GM12878 (cell line): ENCODE results near the gene CD83. TPM values are rescaled to one million over a fixed set of nuclear protein-coding genes. Genes with fewer than 3 reads are reported as not detected.

Source experiments
- ATAC-seq: fragments of 200-7000 bp; cut with Tn5 transposase; 3 replicates; pipeline ENCODE4 v1.9.1; 2020; ENCODE audit warnings: mild to moderate bottlenecking, moderate library complexity
- BruUV-seq: library from RNA; stranded (reverse); fragments of 400-500 nt; replicated peaks from 2 replicates; lab custom pipeline; 2021; lab: Mats Ljungman, UMichigan
- CTCF ChIA-PET: fragments of 300-600 bp; sonication (Branson Sonifier 250); formaldehyde crosslinking; extraction: SDS; loops from one replicate; lab custom pipeline; 2021; ENCODE audit warnings: inconsistent platforms; lab: Yijun Ruan, JAX
- POLR2A ChIA-PET: fragments of 350-600 bp; formaldehyde crosslinking; extraction: SDS; loops from one replicate; lab custom pipeline; 2021; ENCODE audit warnings: inconsistent platforms; lab: Charles Lee
- RAD21 ChIA-PET: fragments of 300-600 bp; sonication (Branson Sonifier 250); formaldehyde crosslinking; loops from one replicate; lab custom pipeline; 2023; ENCODE audit warnings: antibody characterized with exemption; ENCODE audit not compliant: unreplicated experiment; lab: Charles Lee
- SMC1A ChIA-PET: fragments of 300-600 bp; sonication (Branson Sonifier 250); formaldehyde crosslinking; loops from one replicate; lab custom pipeline; 2023; ENCODE audit not compliant: unreplicated experiment, uncharacterized antibody; lab: Charles Lee
- DNase-seq: peaks from one replicate; pipeline ENCODE4 v3.0.0-alpha.2; 2011; ENCODE audit warnings: low read depth, low spot score
- FAIRE-seq: peaks from 3 replicates; lab custom pipeline; 2011; peaks lifted over from hg19 to GRCh38; lab: Jason Lieb, UNC
- H2AFZ ChIP-seq: 2 replicates; pipeline ENCODE4 v1.6.0; 2011; ENCODE audit warnings: low read depth, low read length, control low read depth; ENCODE audit not compliant: control insufficient read depth
- H3K27ac ChIP-seq: 2 replicates; pipeline ENCODE4 v1.5.1; 2011; ENCODE audit warnings: control low read depth; ENCODE audit not compliant: control insufficient read depth, insufficient read depth
- H3K27me3 ChIP-seq, 2 experiments: replicated peaks in 1 of 2; 2 replicates each; pipeline versions ENCODE4 v1.6.0 to v1.6.1; 2011; ENCODE audit warnings: low read length in 1 of 2; ENCODE audit not compliant: control insufficient read depth in 2 of 2, insufficient read depth in 2 of 2
- H3K36me3 ChIP-seq, 2 experiments: 2 replicates each; pipeline ENCODE4 v1.5.1; 2011; ENCODE audit warnings: low read length in 1 of 2; ENCODE audit not compliant: control insufficient read depth in 2 of 2, insufficient read depth in 2 of 2
- H3K4me1 ChIP-seq: 2 replicates; pipeline ENCODE4 v1.6.1; 2011; ENCODE audit warnings: mild to moderate bottlenecking, low read length, moderate library complexity, mixed read lengths; ENCODE audit not compliant: control insufficient read depth, insufficient read depth
- H3K4me2 ChIP-seq: 2 replicates; pipeline ENCODE4 v1.6.0; 2011; ENCODE audit warnings: control low read depth; ENCODE audit not compliant: control insufficient read depth, insufficient read depth
- H3K4me3 ChIP-seq: fragments of 200-600 bp; sonication (generic); 2 replicates; pipeline ENCODE4 v1.5.1; 2016
- H3K79me2 ChIP-seq: 2 replicates; pipeline ENCODE4 v1.6.0; 2011; ENCODE audit warnings: low read length; ENCODE audit not compliant: control insufficient read depth, insufficient read depth
- H3K9ac ChIP-seq: 2 replicates; pipeline ENCODE4 v1.8.0; 2011; ENCODE audit warnings: low read length, control low read depth, mixed read lengths; ENCODE audit not compliant: control insufficient read depth, insufficient read depth
- H3K9me3 ChIP-seq: replicated peaks from 3 replicates; pipeline ENCODE4 v1.5.1; 2011; ENCODE audit warnings: mild to moderate bottlenecking, low read length; ENCODE audit not compliant: control insufficient read depth, insufficient read depth
- H4K20me1 ChIP-seq: 2 replicates; pipeline ENCODE4 v1.6.0; 2011; ENCODE audit not compliant: control insufficient read depth, insufficient read depth
- ATF3 ChIP-seq: IDR thresholded peaks from 2 replicates; pipeline ENCODE4 v1.6.1; 2011; ENCODE audit warnings: low read depth, mild to moderate bottlenecking, low read length, moderate library complexity, borderline replicate concordance; ENCODE audit errors: extremely low read depth
- BRCA1 ChIP-seq: IDR thresholded peaks from 2 replicates; pipeline ENCODE4 v1.6.1; 2011; ENCODE audit warnings: low read depth, low read length, improper control_type of control experiment
- CBX3 ChIP-seq: fragments of 200-600 bp; sonication (generic); IDR thresholded peaks from 2 replicates; pipeline ENCODE4 v1.6.1; 2016; ENCODE audit warnings: low read depth, borderline replicate concordance
- EP300 ChIP-seq, 2 experiments: fragments of 150-350 bp in 1 of 2; IDR thresholded peaks; 2 replicates each; pipeline ENCODE4 v1.6.1; 2011 to 2012; ENCODE audit warnings: low read depth in 2 of 2, low read length in 2 of 2, borderline replicate concordance in 1 of 2, improper control_type of control experiment in 1 of 2, inconsistent platforms in 1 of 2; ENCODE audit not compliant: control insufficient read depth in 1 of 2
- FOXK2 ChIP-seq: fragments of 450-650 bp; IDR thresholded peaks from 2 replicates; pipeline ENCODE4 v1.6.1; 2017; ENCODE audit warnings: mild to moderate bottlenecking, moderate library complexity
- HDGF ChIP-seq: fragments of 450-650 bp; IDR thresholded peaks from 2 replicates; pipeline ENCODE4 v1.6.1; 2016; ENCODE audit warnings: antibody characterized with exemption
- NFIC ChIP-seq: IDR thresholded peaks from 2 replicates; pipeline ENCODE4 v1.6.1; 2012; ENCODE audit warnings: low read depth, mild to moderate bottlenecking, inconsistent platforms, low read length, moderate library complexity
- NFYA ChIP-seq: IDR thresholded peaks from 2 replicates; pipeline ENCODE4 v1.6.1; 2011; ENCODE audit warnings: low read depth, mild to moderate bottlenecking, low read length, improper control_type of control experiment, borderline replicate concordance
- POLR2A ChIP-seq: IDR thresholded peaks from 2 replicates; pipeline ENCODE4 v1.6.1; 2011; ENCODE audit warnings: low read depth, mild to moderate bottlenecking, low read length
- ZNF384 ChIP-seq: IDR thresholded peaks from 2 replicates; pipeline ENCODE4 v1.6.1; 2012; ENCODE audit warnings: low read depth, mild to moderate bottlenecking, low read length, improper control_type of control experiment, borderline replicate concordance
- WGBS: methylation state at CpG from one replicate; pipeline ENCODE4 v1.1.6; 2016; ENCODE audit warnings: low lambda C conversion rate; ENCODE audit not compliant: insufficient replicate concordance, insufficient coverage; ENCODE audit errors: missing lambda C conversion rate; 5-methylcytosine and 5-hydroxymethylcytosine counted together
- in situ Hi-C: fragments of 300-500 bp; cut with MboI; formaldehyde crosslinking; loops from 9 replicates; pipeline ENCODE4 v1.14.3; 2018; ENCODE audit warnings: mixed read lengths
- intact Hi-C: fragments of 100-400 bp; cut with micrococcal nuclease; formaldehyde crosslinking; loops from one replicate; pipeline ENCODE4 v1.14.2; 2022; ENCODE audit not compliant: unreplicated experiment
- polyA plus RNA-seq, 11 experiments: library from polyadenylated mRNA; depleted of rRNA in 4 of 11; unstranded in 6 of 11; stranded (reverse) in 5 of 11; fragments of >200 nt; fragmentation: Nextera tagmentation in 4 of 11; fragmentation: Illumina TruSeq in 1 of 11; extraction: Ambion mirVana in 4 of 11; extraction: Trizol in 1 of 11; gene quantifications; 1 replicate in 1 of 11; 2 replicates in 10 of 11; pipeline versions ENCODE4 v1.2.1 to v1.2.3, GENCODE V29; 2011 to 2016; ENCODE audit warnings: inconsistent platforms in 2 of 11, missing spikeins in 2 of 11, low read depth in 1 of 11
- total RNA-seq, 4 experiments: library from RNA; depleted of rRNA in 3 of 4; stranded (reverse); fragments of >200 nt in 3 of 4; fragmentation: Illumina TruSeq in 1 of 4; extraction: Trizol in 1 of 4; gene quantifications; 2 replicates each; pipeline versions ENCODE4 v1.2.1 to v1.2.3, GENCODE V29; 2013 to 2021
- TF ChIP-seq, protein P1 (sequence below): fragments of 450-650 bp; IDR thresholded peaks from 2 replicates; pipeline ENCODE4 v1.6.1; 2017; ENCODE audit warnings: mild to moderate bottlenecking, moderate library complexity
- TF ChIP-seq, protein P2 (sequence below): fragments of 450-650 bp; IDR thresholded peaks from 2 replicates; pipeline ENCODE4 v1.6.1; 2017; ENCODE audit warnings: mild to moderate bottlenecking

CD83 gene
- total and polyA plus RNA-seq, 10 of the 15 experiments (the other 5 are each of a cell fraction or from before 2014, with no cell fraction given): 76.1 to 174 (median 129) TPM

GRCh38 chr6:14174996-14175395 is 57.4 kb downstream of the CD83 start (continued):
- no peak for TF ChIP-seq ATF3
- no peak for TF ChIP-seq CBX3
- no peak for TF ChIP-seq POLR2A
- TF ChIP-seq BRCA1: no peak
- TF ChIP-seq EP300 (IDR thresholded peaks at IDR 0.05; ENCODE audit: borderline replicate concordance in 1 of 2, control insufficient read depth in 1 of 2, low read depth in 2 of 2, low read length in 2 of 2): no peak

- intact Hi-C loops: no loop called here
- H3K36me3 ChIP-seq: no peaks in the 10 kb centered on the region
- H3K79me2 ChIP-seq: no peaks in the 10 kb centered on the region
- H3K4me1 ChIP-seq: no peaks in the 10 kb centered on the region
- BruUV-seq: no TSS peak
- ChIA-PET CTCF (no interaction called here), SMC1A (no interaction called here), RAD21 (no interaction called here), POLR2A (no interaction called here)
- in situ Hi-C loops: no loop called here
- H3K4me3 ChIP-seq: no peak overlapping the region
- H3K9ac ChIP-seq: no peak overlapping the region
- FAIRE-seq (no peak), DNase-seq (no peak), ATAC-seq (no peak)
- no peaks in the 10 kb centered on the region for H4K20me1 ChIP-seq
- no peak overlapping the region for H3K27ac ChIP-seq
- no peak for TF ChIP-seq NFIC
- TF ChIP-seq ZNF384: no peak
- TF ChIP-seq, protein P1, sequence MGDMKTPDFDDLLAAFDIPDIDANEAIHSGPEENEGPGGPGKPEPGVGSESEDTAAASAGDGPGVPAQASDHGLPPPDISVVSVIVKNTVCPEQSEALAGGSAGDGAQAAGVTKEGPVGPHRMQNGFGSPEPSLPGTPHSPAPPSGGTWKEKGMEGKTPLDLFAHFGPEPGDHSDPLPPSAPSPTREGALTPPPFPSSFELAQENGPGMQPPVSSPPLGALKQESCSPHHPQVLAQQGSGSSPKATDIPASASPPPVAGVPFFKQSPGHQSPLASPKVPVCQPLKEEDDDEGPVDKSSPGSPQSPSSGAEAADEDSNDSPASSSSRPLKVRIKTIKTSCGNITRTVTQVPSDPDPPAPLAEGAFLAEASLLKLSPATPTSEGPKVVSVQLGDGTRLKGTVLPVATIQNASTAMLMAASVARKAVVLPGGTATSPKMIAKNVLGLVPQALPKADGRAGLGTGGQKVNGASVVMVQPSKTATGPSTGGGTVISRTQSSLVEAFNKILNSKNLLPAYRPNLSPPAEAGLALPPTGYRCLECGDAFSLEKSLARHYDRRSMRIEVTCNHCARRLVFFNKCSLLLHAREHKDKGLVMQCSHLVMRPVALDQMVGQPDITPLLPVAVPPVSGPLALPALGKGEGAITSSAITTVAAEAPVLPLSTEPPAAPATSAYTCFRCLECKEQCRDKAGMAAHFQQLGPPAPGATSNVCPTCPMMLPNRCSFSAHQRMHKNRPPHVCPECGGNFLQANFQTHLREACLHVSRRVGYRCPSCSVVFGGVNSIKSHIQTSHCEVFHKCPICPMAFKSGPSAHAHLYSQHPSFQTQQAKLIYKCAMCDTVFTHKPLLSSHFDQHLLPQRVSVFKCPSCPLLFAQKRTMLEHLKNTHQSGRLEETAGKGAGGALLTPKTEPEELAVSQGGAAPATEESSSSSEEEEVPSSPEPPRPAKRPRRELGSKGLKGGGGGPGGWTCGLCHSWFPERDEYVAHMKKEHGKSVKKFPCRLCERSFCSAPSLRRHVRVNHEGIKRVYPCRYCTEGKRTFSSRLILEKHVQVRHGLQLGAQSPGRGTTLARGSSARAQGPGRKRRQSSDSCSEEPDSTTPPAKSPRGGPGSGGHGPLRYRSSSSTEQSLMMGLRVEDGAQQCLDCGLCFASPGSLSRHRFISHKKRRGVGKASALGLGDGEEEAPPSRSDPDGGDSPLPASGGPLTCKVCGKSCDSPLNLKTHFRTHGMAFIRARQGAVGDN: no peak
- no peak for TF ChIP-seq HDGF
- TF ChIP-seq, protein P2, sequence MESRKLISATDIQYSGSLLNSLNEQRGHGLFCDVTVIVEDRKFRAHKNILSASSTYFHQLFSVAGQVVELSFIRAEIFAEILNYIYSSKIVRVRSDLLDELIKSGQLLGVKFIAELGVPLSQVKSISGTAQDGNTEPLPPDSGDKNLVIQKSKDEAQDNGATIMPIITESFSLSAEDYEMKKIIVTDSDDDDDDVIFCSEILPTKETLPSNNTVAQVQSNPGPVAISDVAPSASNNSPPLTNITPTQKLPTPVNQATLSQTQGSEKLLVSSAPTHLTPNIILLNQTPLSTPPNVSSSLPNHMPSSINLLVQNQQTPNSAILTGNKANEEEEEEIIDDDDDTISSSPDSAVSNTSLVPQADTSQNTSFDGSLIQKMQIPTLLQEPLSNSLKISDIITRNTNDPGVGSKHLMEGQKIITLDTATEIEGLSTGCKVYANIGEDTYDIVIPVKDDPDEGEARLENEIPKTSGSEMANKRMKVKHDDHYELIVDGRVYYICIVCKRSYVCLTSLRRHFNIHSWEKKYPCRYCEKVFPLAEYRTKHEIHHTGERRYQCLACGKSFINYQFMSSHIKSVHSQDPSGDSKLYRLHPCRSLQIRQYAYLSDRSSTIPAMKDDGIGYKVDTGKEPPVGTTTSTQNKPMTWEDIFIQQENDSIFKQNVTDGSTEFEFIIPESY: no peak
- no peak for TF ChIP-seq FOXK2
- TF ChIP-seq NFYA: no peak
- H3K9me3 ChIP-seq: no peaks in the 10 kb centered on the region; the same call in 2 of the 3 replicates
- no peaks in the 10 kb centered on the region for H3K27me3 ChIP-seq
- H3K4me2 ChIP-seq: no peak overlapping the region
- H2AFZ ChIP-seq: no peak overlapping the region
- WGBS: 59% methylated on average over 7 of the region's 7 CpGs
Measured at GRCh38 chr6:14176429-14176828, 58.9 kb downstream of the CD83 start.
